Vagina (tissue), 2 donors: ENCODE results near the gene EIF3F.

Experiments used
- CTCF ChIP-seq, 3 experiments: fragments of 450-650 bp in 2 of 3; fragments of 200-600 bp in 1 of 3; sonication (generic) in 1 of 3; IDR thresholded peaks; one replicate each; pipeline ENCODE4 v1.5.1; 2017 to 2019; ENCODE audit warnings: antibody characterized with exemption in 3 of 3, mild to moderate bottlenecking in 2 of 3, moderate library complexity in 2 of 3
- POLR2A ChIP-seq, 2 donors: fragments of 450-650 bp; IDR thresholded peaks; one replicate each; pipeline ENCODE4 v1.6.1; 2017; ENCODE audit warnings: antibody characterized with exemption in 2 of 2, mild to moderate bottlenecking in 2 of 2, moderate library complexity in 2 of 2
- POLR2AphosphoS5 ChIP-seq, 2 donors: sonication (generic); formaldehyde crosslinking; IDR thresholded peaks; one replicate each; pipeline ENCODE4 v1.9.0; 2017; ENCODE audit warnings: antibody characterized with exemption in 2 of 2, mild to moderate bottlenecking in 2 of 2, low read depth in 1 of 2; ENCODE audit not compliant: insufficient read depth in 1 of 2

GRCh38 chr11:8043756-8044155 lies 56.6 kb downstream of the EIF3F start:
- TF ChIP-seq CTCF (IDR thresholded peaks at IDR 0.05) (no peak), POLR2AphosphoS5 (IDR thresholded peaks at IDR 0.05; ENCODE audit: insufficient read depth in 1 of 2, low read depth in 1 of 2) (no peak), POLR2A (IDR thresholded peaks at IDR 0.05) (no peak)
